Endothelial cell of umbilical vein (primary cell): ENCODE data around the gene SFXN2. TPM values are rescaled to one million over a fixed set of nuclear protein-coding genes. Genes with fewer than 3 reads are reported as not detected.

ENCODE experiments used
- BruUV-seq: library from RNA; stranded (reverse); fragments of 400-500 nt; replicated peaks from 2 replicates; lab custom pipeline; 2021; lab: Mats Ljungman, UMichigan
- CTCF ChIA-PET: fragments of 300-600, 350-600 bp; sonication (Branson Sonifier 250); formaldehyde crosslinking; loops from one replicate; lab custom pipeline; 2021; ENCODE audit warnings: antibody characterized with exemption, inconsistent platforms; lab: Charles Lee
- POLR2A ChIA-PET: fragments of 300-600, 350-600 bp; sonication (Branson Sonifier 250); formaldehyde crosslinking; loops from one replicate; lab custom pipeline; 2021; ENCODE audit warnings: antibody characterized with exemption, inconsistent platforms; lab: Charles Lee
- DNase-seq: peaks from one replicate; pipeline ENCODE4 v3.0.0-alpha.2; 2011; ENCODE audit warnings: low read depth, low spot score
- FAIRE-seq: peaks from 2 replicates; lab custom pipeline; 2011; peaks lifted over from hg19 to GRCh38; lab: Jason Lieb, UNC
- H2AFZ ChIP-seq: 2 replicates; pipeline ENCODE4 v1.6.0; 2012; ENCODE audit warnings: low read depth, low read length, control low read depth, inconsistent platforms
- H3K27ac ChIP-seq: 2 replicates; pipeline ENCODE4 v1.5.1; 2011; ENCODE audit warnings: low read depth, mild to moderate bottlenecking, control low read depth, low read length, moderate library complexity; ENCODE audit not compliant: insufficient read depth
- H3K27me3 ChIP-seq, 2 experiments: 2 replicates each; pipeline versions ENCODE4 v1.6.0 to v1.6.1; 2011; ENCODE audit warnings: low read length in 2 of 2, mixed read lengths in 1 of 2; ENCODE audit not compliant: control insufficient read depth in 2 of 2, insufficient read depth in 2 of 2
- H3K36me3 ChIP-seq, 2 experiments: 2 replicates in 1 of 2; 3 replicates in 1 of 2; pipeline ENCODE4 v1.5.1; 2011; ENCODE audit warnings: low read length in 2 of 2, mild to moderate bottlenecking in 1 of 2, moderate library complexity in 1 of 2; ENCODE audit not compliant: control insufficient read depth in 2 of 2, insufficient read depth in 2 of 2; ENCODE audit errors: extremely low read depth in 1 of 2
- H3K4me1 ChIP-seq: 3 replicates; pipeline ENCODE4 v1.5.1; 2011; ENCODE audit warnings: mild to moderate bottlenecking, low read length; ENCODE audit not compliant: control insufficient read depth, insufficient read depth; ENCODE audit errors: extremely low read depth
- H3K4me2 ChIP-seq: 2 replicates; pipeline ENCODE4 v1.6.1; 2011; ENCODE audit warnings: low read length, control low read depth, mixed read lengths; ENCODE audit not compliant: insufficient read depth
- H3K4me3 ChIP-seq, 3 experiments: fragments of 200-600 bp in 1 of 3; sonication (generic), shearing (Covaris generic) in 1 of 3; replicated peaks in 1 of 3; 2 replicates each; pipeline ENCODE4 v1.5.1; 2011 to 2016; ENCODE audit warnings: control low read depth in 3 of 3, low read length in 3 of 3, mild to moderate bottlenecking in 2 of 3, inconsistent platforms in 1 of 3, low read depth in 1 of 3, moderate library complexity in 1 of 3; ENCODE audit not compliant: insufficient read depth in 1 of 3
- H3K79me2 ChIP-seq: 2 replicates; pipeline ENCODE4 v1.6.0; 2012; ENCODE audit warnings: low read length, inconsistent platforms; ENCODE audit not compliant: control insufficient read depth, insufficient read depth
- H3K9ac ChIP-seq: replicated peaks from 2 replicates; pipeline ENCODE3; 2011; ENCODE audit warnings: low read length, control low read depth; ENCODE audit not compliant: insufficient read depth; ENCODE audit errors: extremely low read depth
- H3K9me1 ChIP-seq: replicated peaks from 3 replicates; pipeline ENCODE4 v1.6.0; 2011; ENCODE audit warnings: mild to moderate bottlenecking, low read length; ENCODE audit not compliant: control insufficient read depth, insufficient read depth; ENCODE audit errors: extremely low read depth
- H3K9me3 ChIP-seq: replicated peaks from 2 replicates; pipeline ENCODE4 v1.5.1; 2012; ENCODE audit warnings: low read length, inconsistent platforms; ENCODE audit not compliant: control insufficient read depth, insufficient read depth
- H4K20me1 ChIP-seq: replicated peaks from 2 replicates; pipeline ENCODE3; 2011; ENCODE audit warnings: mild to moderate bottlenecking, low read length; ENCODE audit not compliant: control insufficient read depth, insufficient read depth; ENCODE audit errors: extremely low read depth
- CTCF ChIP-seq, 2 donors: IDR thresholded peaks; 1 replicate in 1 of 2; 2 replicates in 1 of 2; pipeline ENCODE4 v1.5.1; 2011; ENCODE audit warnings: low read length in 2 of 2, mild to moderate bottlenecking in 2 of 2, moderate library complexity in 2 of 2, control low read depth in 1 of 2, inconsistent platforms in 1 of 2, low read depth in 1 of 2; ENCODE audit not compliant: insufficient read depth in 1 of 2; ENCODE audit errors: extremely low read depth in 1 of 2
- EZH2 ChIP-seq: IDR thresholded peaks from 2 replicates; pipeline ENCODE4 v1.6.1; 2012; ENCODE audit warnings: borderline replicate concordance, low read depth, mild to moderate bottlenecking, moderate library complexity, low read length, inconsistent platforms; ENCODE audit not compliant: severe bottlenecking
- JUN ChIP-seq: IDR thresholded peaks from 2 replicates; pipeline ENCODE4 v1.6.1; 2011; ENCODE audit warnings: borderline replicate concordance, low read depth; ENCODE audit not compliant: insufficient read length, insufficient read depth
- MYC ChIP-seq: IDR thresholded peaks from one replicate; pipeline ENCODE4 v1.6.1; 2011; ENCODE audit warnings: mild to moderate bottlenecking, low read depth, low read length
- POLR2A ChIP-seq: IDR thresholded peaks from 2 replicates; pipeline ENCODE4 v1.6.1; 2012; ENCODE audit warnings: low read depth, mild to moderate bottlenecking, control low read depth, low read length
- POLR2AphosphoS5 ChIP-seq: IDR thresholded peaks from 2 replicates; pipeline ENCODE4 v1.6.1; 2012; ENCODE audit warnings: low read depth, mild to moderate bottlenecking, control low read depth, low read length, moderate library complexity; ENCODE audit not compliant: insufficient read depth
- dilution Hi-C: fragments of 300-500 bp; cut with MboI; formaldehyde crosslinking; loops from one replicate; pipeline ENCODE4 v1.15.0; 2019; ENCODE audit warnings: low sequenced_read_pairs; ENCODE audit not compliant: extremely low pct_ligation_motif_present
- intact Hi-C: fragments of 100-400 bp; cut with micrococcal nuclease; formaldehyde crosslinking; loops from one replicate; pipeline ENCODE4 v1.10.0; 2022
- polyA plus RNA-seq, 4 experiments: library from polyadenylated mRNA; depleted of rRNA in 3 of 4; stranded (reverse) in 3 of 4; unstranded in 1 of 4; fragments of >200 nt; gene quantifications; 2 replicates each; pipeline versions ENCODE4 v1.2.1 to v1.2.3, GENCODE V29; 2011 to 2012; ENCODE audit warnings: missing spikeins in 1 of 4
- total RNA-seq: library from RNA; stranded (reverse); gene quantifications from 2 replicates; pipeline ENCODE4 v1.2.3, GENCODE V29; 2021

The SFXN2 gene
- total and polyA plus RNA-seq, 2 donors (not counting 3 experiments of a cell fraction or from before 2014, with no cell fraction given) = 9.8 to 17.0 TPM

- H2AFZ ChIP-seq = peak overlapping the region; percentile 82
- CTCF ChIA-PET = interaction anchor here (1.0 to 8.1 kb wide), 4 partner anchors 10 to 170 kb away, joined by 3 to 75 read pairs (median 4); partner anchors contain the start of genes ARL3 and SUFU
- TF ChIP-seq POLR2AphosphoS5 (no peak), EZH2 (no peak), MYC (no peak), CTCF (IDR thresholded peaks at IDR 0.05; ENCODE audit: extremely low read depth in 1 of 2, insufficient read depth in 1 of 2, low read depth in 1 of 2, low read length in 2 of 2) (no peak), JUN (no peak), POLR2A (no peak)
- no peaks in the 10 kb centered on the region for H3K27me3 ChIP-seq
- no peak overlapping the region for H3K27ac ChIP-seq
- H3K9me1 ChIP-seq = no peaks in the 10 kb centered on the region
- H3K9me3 ChIP-seq = no peaks in the 10 kb centered on the region
- peak; percentile 41 for DNase-seq
- H3K4me3 ChIP-seq = peak overlapping the region in 1 of 3 experiments; percentile 9
- peaks cover 5% of the 10 kb centered on the region for H3K4me1 ChIP-seq
- peak; percentile 59 for FAIRE-seq
- H3K4me2 ChIP-seq = peak overlapping the region; percentile 1
- no peaks in the 10 kb centered on the region for H3K36me3 ChIP-seq
- dilution Hi-C loops (no loop called here), intact Hi-C loops (no loop called here)
- H4K20me1 ChIP-seq = no peaks in the 10 kb centered on the region
- no TSS peak for BruUV-seq
- no peaks in the 10 kb centered on the region for H3K79me2 ChIP-seq
- POLR2A ChIA-PET = no interaction called here
- H3K9ac ChIP-seq = no peak overlapping the region
These were observed 40.5 kb upstream of the SFXN2 start for GRCh38 chr10:102673819-102674511.
